ENCODE results near the gene UXT. TPM values are rescaled to one million over a fixed set of nuclear protein-coding genes. Genes with fewer than 3 reads are reported as not detected.
"Not testable (repeated sequence)": the region's sequence is repeated elsewhere in the genome, so short reads cannot be mapped to it uniquely, and the experiment has no call there.

UXT gene
- total RNA-seq, 1 experiment from 2014 or later: 129 TPM

- H3K27me3 ChIP-seq (ENCODE audit: control insufficient read depth, insufficient read depth, low read length): peaks cover 4% of the 10 kb centered on the region
- in situ Hi-C loops (cut with HindIII; ENCODE audit: low pct_unique_long_range_greater_than_20kb, low sequenced_read_pairs): no loop called here
- DNase-seq (ENCODE audit: low read depth, low spot score) (no peak), ATAC-seq (no peak)
- H3K4me1 ChIP-seq (ENCODE audit: control insufficient read depth, insufficient read depth, low read length): no peaks in the 10 kb centered on the region
- POLR2A ChIA-PET: no interaction called here
- no peak overlapping the region for H3K4me3 ChIP-seq (ENCODE audit: low read depth in 2 of 2, low read length in 2 of 2)
- H3K9me3 ChIP-seq (ENCODE audit: control insufficient read depth, insufficient read depth, low read depth, low read length): no peaks in the 10 kb centered on the region
- BruUV-seq (replicated peaks): no TSS peak
- H3K27ac ChIP-seq (ENCODE audit: low read length): no peak overlapping the region
- CTCF ChIA-PET: no interaction called here
- no peak for TF ChIP-seq SIN3A (IDR thresholded peaks at IDR 0.05; ENCODE audit: borderline replicate concordance, insufficient read depth, low read depth, low read length)
- no peak for TF ChIP-seq REST (IDR thresholded peaks at IDR 0.05; ENCODE audit: insufficient read depth in 1 of 2, low read depth in 2 of 2, low read length in 1 of 2)
- TF ChIP-seq CTCF (IDR thresholded peaks at IDR 0.05): no peak
- TF ChIP-seq POLR2AphosphoS5 (IDR thresholded peaks at IDR 0.05; ENCODE audit: low read depth, low read length): no peak
- TF ChIP-seq TCF7L2 (IDR thresholded peaks at IDR 0.05; ENCODE audit: low read depth, low read length): no peak
- H3K36me3 ChIP-seq (ENCODE audit: control insufficient read depth, insufficient read depth, low read length): no peaks in the 10 kb centered on the region
- intact Hi-C loops (cut with micrococcal nuclease; ENCODE audit: unreplicated experiment): no loop called here
Measured at GRCh38 chrX:47683184-47683828, 24.3 kb upstream of the UXT start.

- H3K4me3 ChIP-seq (ENCODE audit: low read depth in 2 of 2, low read length in 2 of 2); BruUV-seq (replicated peaks); H3K36me3 ChIP-seq (ENCODE audit: control insufficient read depth, insufficient read depth, low read length); CTCF ChIA-PET; in situ Hi-C loops (cut with HindIII; ENCODE audit: low pct_unique_long_range_greater_than_20kb, low sequenced_read_pairs); H3K4me1 ChIP-seq (ENCODE audit: control insufficient read depth, insufficient read depth, low read length); H3K27ac ChIP-seq (ENCODE audit: low read length); H3K9me3 ChIP-seq (ENCODE audit: control insufficient read depth, insufficient read depth, low read depth, low read length); DNase-seq (ENCODE audit: low read depth, low spot score); ATAC-seq; H3K27me3 ChIP-seq (ENCODE audit: control insufficient read depth, insufficient read depth, low read length); POLR2A ChIA-PET; intact Hi-C loops (cut with micrococcal nuclease; ENCODE audit: unreplicated experiment): not testable (repeated sequence)
Measured at GRCh38 chrX:47675959-47676859, 17.2 kb upstream of the UXT start.

- no peaks in the 10 kb centered on the region for H3K36me3 ChIP-seq (ENCODE audit: control insufficient read depth, insufficient read depth, low read length)
- in situ Hi-C loops (cut with HindIII; ENCODE audit: low pct_unique_long_range_greater_than_20kb, low sequenced_read_pairs): no loop called here
- H3K9me3 ChIP-seq (ENCODE audit: control insufficient read depth, insufficient read depth, low read depth, low read length): no peaks in the 10 kb centered on the region
- no peak overlapping the region for H3K4me3 ChIP-seq (ENCODE audit: low read depth in 2 of 2, low read length in 2 of 2)
- H3K27ac ChIP-seq (ENCODE audit: low read length): no peak overlapping the region
- BruUV-seq (replicated peaks): no TSS peak
- TF ChIP-seq POLR2AphosphoS5 (IDR thresholded peaks at IDR 0.05; ENCODE audit: low read depth, low read length): no peak
- TF ChIP-seq REST (IDR thresholded peaks at IDR 0.05; ENCODE audit: insufficient read depth in 1 of 2, low read depth in 2 of 2, low read length in 1 of 2): no peak
- TF ChIP-seq CTCF (IDR thresholded peaks at IDR 0.05): no peak
- no peak for TF ChIP-seq SIN3A (IDR thresholded peaks at IDR 0.05; ENCODE audit: borderline replicate concordance, insufficient read depth, low read depth, low read length)
- TF ChIP-seq TCF7L2 (IDR thresholded peaks at IDR 0.05; ENCODE audit: low read depth, low read length): no peak
- no peak for ATAC-seq
- H3K4me1 ChIP-seq (ENCODE audit: control insufficient read depth, insufficient read depth, low read length): no peaks in the 10 kb centered on the region
- ChIA-PET CTCF (no interaction called here), POLR2A (no interaction called here)
- intact Hi-C loops (cut with micrococcal nuclease; ENCODE audit: unreplicated experiment): no loop called here
- H3K27me3 ChIP-seq (ENCODE audit: control insufficient read depth, insufficient read depth, low read length): no peaks in the 10 kb centered on the region; the same call in 1 of the 2 replicates
- no peak for DNase-seq (ENCODE audit: low read depth, low spot score)
Measured at GRCh38 chrX:47674776-47675175, 15.8 kb upstream of the UXT start.

Measured in Panc1 (cell line).